ENCODE results near the gene ROR2.

The ROR2 gene

GRCh38 chr9:91882627-91883026 lies 67.4 kb downstream of the ROR2 start:
- DNase-seq (ENCODE audit: low spot score) (no peak), FAIRE-seq (no peak)

- FAIRE-seq, result no peak
Observed at GRCh38 chr9:91880378-91880972, 69.6 kb downstream of the ROR2 start.

GRCh38 chr9:91879231-91879630 lies 70.8 kb downstream of the ROR2 start:
- no peak for FAIRE-seq
- no peak for DNase-seq (ENCODE audit: low spot score)

More at GRCh38 chr9:91880378-91880972, 69.6 kb downstream of the ROR2 start:
- DNase-seq (ENCODE audit: low spot score), result no peak

GRCh38 chr9:91873637-91874051 lies 76.4 kb downstream of the ROR2 start:
- DNase-seq (ENCODE audit: low spot score) (no peak), FAIRE-seq (no peak)

DNA sequence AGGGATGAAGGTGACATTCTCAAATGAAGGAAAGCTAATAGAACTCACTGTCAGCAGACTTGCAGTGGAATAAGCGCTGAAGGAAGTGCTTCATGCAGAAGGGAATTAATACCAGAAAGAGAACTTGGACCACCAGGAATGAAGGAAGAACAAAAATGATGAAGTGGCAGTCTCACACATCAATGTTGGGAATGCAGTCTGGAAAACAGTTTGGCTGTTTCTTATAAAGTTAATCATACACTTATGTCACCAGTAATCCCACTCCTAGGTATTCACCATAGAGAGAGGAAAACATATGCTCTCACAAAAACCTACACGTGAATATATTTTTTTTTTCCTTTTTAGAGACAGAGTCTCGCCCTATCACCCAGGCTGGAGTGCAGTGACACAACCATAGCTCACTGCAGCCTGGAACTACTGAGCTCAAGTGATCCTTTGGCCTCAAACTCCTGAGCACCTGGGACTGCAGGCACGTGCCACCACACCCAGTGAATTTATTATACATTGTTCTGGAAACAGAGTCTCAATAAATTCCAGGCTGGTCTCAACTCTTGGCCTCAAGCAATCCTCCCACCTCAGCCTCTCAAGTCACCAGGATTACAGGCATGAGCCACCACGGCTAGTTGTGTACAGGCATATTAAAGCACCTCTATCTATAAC lies 81.2 kb downstream of the ROR2 start:
- FAIRE-seq (no peak), DNase-seq (ENCODE audit: low spot score) (no peak)

- no peak for FAIRE-seq
- DNase-seq (ENCODE audit: low spot score), result no peak
Observed at GRCh38 chr9:91867740-91868139, 82.3 kb downstream of the ROR2 start.

DNA sequence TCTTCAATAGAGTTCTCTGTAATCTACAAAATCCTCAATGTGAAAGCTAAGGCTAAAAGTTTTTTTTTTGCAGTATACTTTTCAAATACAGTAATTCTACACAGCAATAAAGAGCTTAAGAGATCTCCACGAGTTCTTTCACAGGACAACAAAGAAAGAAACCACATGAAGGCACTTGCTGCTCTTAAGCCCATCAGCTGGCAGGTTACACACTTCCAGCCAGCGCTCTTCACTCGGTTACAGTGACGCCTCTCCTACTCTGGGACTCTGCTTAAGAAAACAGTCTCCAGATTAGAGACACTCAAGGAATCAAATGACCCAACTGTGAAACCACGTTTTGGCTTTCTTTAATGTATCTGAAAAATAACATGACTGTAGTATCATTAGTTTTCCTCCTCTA lies 85.0 kb downstream of the ROR2 start:
- FAIRE-seq (no peak), DNase-seq (ENCODE audit: low spot score) (no peak)

- DNase-seq (ENCODE audit: low spot score) (no peak), FAIRE-seq (no peak)
Observed at GRCh38 chr9:91864380-91864779, 85.6 kb downstream of the ROR2 start.

GRCh38 chr9:91863469-91863868 lies 86.6 kb downstream of the ROR2 start:
- DNase-seq (ENCODE audit: low spot score), result no peak
- FAIRE-seq, result no peak

GRCh38 chr9:91858213-91859030 lies 91.6 kb downstream of the ROR2 start:
- FAIRE-seq, result no peak

DNA sequence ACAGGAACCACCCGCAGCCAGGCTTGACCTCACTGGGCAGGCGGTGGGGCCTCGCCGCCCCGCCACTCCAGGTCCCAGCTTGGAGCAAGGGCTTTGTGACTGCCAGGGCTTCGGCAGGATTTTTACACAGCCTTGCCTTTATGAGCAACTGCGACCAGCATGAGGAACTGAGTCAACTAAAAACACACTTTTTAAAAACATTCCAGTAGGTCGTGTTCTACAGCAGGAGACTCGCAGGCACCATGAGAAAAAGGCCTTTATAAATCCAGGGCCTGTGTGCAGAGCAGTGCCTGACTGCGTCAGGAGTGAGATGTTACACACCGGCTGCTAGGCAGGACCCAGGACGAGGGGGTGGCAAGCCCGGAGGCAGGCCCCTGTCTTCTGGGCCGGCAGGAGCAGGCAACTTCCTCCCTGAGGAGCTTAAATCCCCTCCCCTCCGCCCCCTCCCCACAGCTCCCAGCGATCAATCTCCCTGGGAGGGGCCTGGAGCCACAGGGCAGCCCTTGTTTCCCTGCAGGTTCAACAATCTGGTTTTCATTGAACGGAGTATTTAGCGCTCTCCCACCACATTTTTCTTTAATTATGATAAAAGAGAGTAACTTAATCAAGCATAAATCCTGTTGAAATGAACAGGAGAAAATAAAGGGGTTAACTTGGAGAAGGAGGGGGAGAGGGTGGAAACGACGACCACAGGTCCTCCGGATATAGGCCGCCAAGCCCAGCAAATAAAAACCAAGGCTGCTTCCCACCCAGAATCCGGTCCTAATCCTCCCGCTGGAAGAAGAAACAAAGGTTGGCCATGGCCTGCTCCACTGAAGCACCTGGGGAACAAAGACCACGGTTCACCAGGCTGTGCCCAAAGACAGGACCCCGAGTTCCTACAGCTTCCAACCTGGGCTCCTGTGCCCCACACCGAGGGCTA lies 92.5 kb downstream of the ROR2 start:
- DNase-seq (ENCODE audit: low spot score) (no peak), FAIRE-seq (no peak)

More at GRCh38 chr9:91858213-91859030, 91.6 kb downstream of the ROR2 start:
- no peak for DNase-seq (ENCODE audit: low spot score)

- FAIRE-seq, result no peak
- DNase-seq (ENCODE audit: low spot score), result no peak
Observed at GRCh38 chr9:91856419-91856818, 93.6 kb downstream of the ROR2 start.

- FAIRE-seq (no peak), DNase-seq (ENCODE audit: low spot score) (no peak)
Observed at GRCh38 chr9:91855196-91855595, 94.8 kb downstream of the ROR2 start.

GRCh38 chr9:91852801-91853347 lies 97.2 kb downstream of the ROR2 start:
- no peak for FAIRE-seq
- DNase-seq (ENCODE audit: low spot score), result no peak

GRCh38 chr9:91849694-91850093 lies 100.3 kb downstream of the ROR2 start:
- FAIRE-seq (no peak), DNase-seq (ENCODE audit: low spot score) (no peak)

- FAIRE-seq (no peak), DNase-seq (ENCODE audit: low spot score) (no peak)
Observed at GRCh38 chr9:91848146-91848545, 101.9 kb downstream of the ROR2 start.

DNA sequence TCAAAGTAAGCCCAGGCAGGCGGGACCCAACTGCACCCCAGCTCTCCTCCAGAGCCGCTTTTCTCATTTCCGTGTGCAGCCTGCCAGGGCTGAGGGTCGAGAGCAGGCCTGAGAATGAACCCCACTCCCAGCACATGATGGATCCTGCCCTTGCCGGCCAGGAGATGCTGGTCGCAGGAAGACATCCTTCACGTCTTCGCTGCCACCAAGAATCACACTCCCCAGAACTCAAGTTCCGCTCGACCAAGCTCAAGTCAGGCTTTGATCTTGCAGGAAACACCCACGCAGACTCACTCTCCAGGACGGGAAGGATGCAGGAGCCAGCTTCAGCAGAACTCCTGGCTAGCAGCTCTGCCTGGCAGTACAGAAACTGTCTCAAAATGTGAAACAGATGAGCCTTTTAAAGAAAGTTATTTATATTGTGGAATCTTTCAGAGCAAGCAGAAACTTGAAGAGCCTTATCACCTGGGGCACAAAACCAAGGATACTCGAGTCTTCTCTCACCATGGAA lies 102.4 kb downstream of the ROR2 start:
- DNase-seq (ENCODE audit: low spot score) (no peak), FAIRE-seq (no peak)

- DNase-seq (ENCODE audit: low spot score) (no peak), FAIRE-seq (no peak)
Observed at GRCh38 chr9:91845879-91846278, 104.1 kb downstream of the ROR2 start.

GRCh38 chr9:91844701-91845291 lies 105.2 kb downstream of the ROR2 start:
- DNase-seq (ENCODE audit: low spot score) (no peak), FAIRE-seq (no peak)

DNA sequence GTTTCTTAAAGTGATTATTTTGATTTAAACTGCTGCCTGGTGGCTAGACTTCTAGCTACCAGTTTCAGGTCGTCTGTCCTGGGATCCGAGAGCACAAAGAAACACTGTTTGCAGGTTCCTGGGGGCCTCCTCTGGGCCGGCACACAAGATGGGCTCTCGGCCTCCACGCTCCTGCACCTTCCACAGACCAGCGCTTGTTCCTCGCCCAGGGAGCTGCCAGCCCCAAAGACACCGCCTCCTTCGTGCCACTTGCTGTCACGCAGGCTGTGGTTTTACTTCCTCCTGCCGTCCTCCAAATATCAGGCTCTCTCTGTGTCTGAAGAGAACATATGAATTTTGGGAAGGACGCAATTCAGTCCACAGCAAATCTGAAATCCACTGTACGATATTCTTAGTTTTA lies 105.8 kb downstream of the ROR2 start:
- FAIRE-seq (no peak), DNase-seq (ENCODE audit: low spot score) (no peak)
